Sigmoid colon (tissue), 4 donors: Measurements from ENCODE around the gene RASAL2.

Experiments
- CTCF ChIP-seq, 4 experiments: fragments of 450-650 bp in 3 of 4; fragments of 200-600 bp in 1 of 4; IDR thresholded peaks; one replicate each; pipeline ENCODE4 v1.5.1; 2016 to 2019; ENCODE audit warnings: antibody characterized with exemption in 4 of 4, mild to moderate bottlenecking in 3 of 4, moderate library complexity in 2 of 4
- EP300 ChIP-seq, 4 donors: sonication (generic); formaldehyde crosslinking; IDR thresholded peaks; one replicate each; pipeline ENCODE4 v1.6.1; 2017; ENCODE audit warnings: antibody characterized with exemption in 4 of 4
- POLR2AphosphoS5 ChIP-seq, 4 donors: sonication (generic); formaldehyde crosslinking; IDR thresholded peaks; one replicate each; pipeline ENCODE4 v1.6.1; 2017; ENCODE audit warnings: antibody characterized with exemption in 4 of 4

- TF ChIP-seq EP300 (IDR thresholded peaks at IDR 0.05) = no peak
- no peak for TF ChIP-seq CTCF (IDR thresholded peaks at IDR 0.05)
- no peak for TF ChIP-seq POLR2AphosphoS5 (IDR thresholded peaks at IDR 0.05)
Measured at GRCh38 chr1:178223289-178223688, 129.4 kb downstream of the RASAL2 start.
